ENCODE results near the gene ASPSCR1. TPM values are rescaled to one million over a fixed set of nuclear protein-coding genes. Genes with fewer than 3 reads are reported as not detected.

Gene ASPSCR1
- total RNA-seq, 2 donors from 2014 or later: 19.7 to 62.3 TPM

DNA sequence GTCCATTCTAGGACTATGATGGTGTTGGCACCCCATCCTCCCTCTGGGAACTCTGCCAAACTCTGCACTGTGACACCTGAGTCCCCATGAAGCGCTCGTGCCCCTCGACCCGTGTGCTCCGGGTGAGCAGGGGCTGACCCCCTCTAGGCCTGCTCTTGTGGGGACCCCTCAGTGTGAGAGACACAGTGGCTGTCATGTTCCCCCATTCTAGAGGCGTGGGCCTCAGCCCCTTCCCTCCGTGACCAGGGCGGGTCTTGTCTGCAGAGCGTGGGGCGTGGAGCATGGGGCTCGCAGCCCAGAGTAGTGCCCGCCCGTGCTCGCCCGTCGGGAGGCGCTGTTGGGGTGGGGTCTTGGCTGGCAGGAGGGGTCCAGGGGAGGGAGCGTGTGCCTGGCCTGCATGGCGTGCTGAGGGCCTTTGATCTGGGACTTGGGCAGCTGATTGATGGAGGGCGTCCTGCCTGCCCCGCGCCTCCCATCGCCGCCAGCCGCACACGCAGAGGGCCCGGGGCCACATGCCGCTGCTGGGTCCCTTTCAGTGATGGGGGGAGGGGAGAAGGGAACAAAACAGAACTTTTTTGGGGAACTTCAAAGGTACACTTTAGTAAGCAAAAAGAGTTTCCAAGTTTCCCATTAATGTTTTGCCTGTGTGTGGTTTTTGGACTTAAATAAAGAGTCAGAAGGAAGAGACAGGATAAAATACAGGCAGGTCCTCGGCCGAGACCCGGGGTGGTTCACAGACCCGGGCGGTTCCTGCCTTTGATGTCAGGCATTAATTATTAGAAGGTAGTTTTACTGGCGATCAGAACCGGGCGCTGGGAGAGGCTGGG, 22.8 kb downstream of the ASPSCR1 start:
- H3K36me3 Mint-ChIP-seq: no peaks in the 10 kb centered on the region
- ATAC-seq: no peak

DNA sequence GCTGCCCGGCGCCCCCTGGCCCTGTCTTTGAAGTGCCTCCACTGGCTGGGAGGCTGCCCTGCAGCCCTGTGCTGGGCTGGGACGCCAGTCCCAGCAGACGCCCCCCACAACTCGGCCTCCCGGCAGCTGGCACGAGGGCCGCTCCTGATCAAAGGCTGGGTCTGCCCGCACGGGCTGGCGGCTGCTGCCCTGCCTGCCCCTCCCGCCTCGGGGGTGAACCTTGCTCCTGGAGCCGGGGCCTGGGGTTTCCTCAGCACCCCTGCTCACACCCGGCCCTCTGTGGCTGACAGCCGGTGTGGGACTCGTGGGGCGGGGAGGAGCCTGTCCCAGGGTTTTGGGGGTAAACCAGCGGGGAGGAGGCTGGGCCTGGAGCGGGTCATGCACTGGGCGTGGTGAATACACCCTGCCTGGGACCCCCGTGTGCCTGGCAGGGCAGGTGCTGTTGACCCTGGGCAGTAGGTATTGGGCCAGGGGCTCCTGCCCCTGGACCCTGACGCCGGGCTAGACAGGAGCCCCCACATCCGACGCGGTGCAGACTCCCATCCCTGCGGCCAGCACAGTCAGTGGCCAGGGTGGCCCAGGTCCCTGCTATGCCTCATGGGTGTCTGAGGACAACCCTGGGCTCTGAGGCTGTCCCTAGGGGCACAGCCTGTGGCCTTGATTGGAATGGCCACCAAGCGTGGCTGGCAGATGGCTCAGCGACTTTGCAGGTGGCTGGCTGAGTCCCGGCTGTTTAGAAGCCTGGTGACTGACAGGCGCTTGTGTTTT, 23.6 kb downstream of the ASPSCR1 start:
- H3K9me3 Mint-ChIP-seq: no peaks in the 10 kb centered on the region
- H3K27ac Mint-ChIP-seq: no peak overlapping the region
- H3K36me3 Mint-ChIP-seq: no peaks in the 10 kb centered on the region
- no peak for DNase-seq (ENCODE audit: low spot score in 2 of 2)
- ATAC-seq: no peak

More for the DNA sequence above, 22.8 kb downstream of the ASPSCR1 start:
- DNase-seq (ENCODE audit: low spot score in 2 of 2): no peak
- Mint-ChIP-seq H3K27ac (no peak overlapping the region), H3K9me3 (no peaks in the 10 kb centered on the region)

GRCh38 chr17:82001571-82002056, 24.2 kb downstream of the ASPSCR1 start:
- ATAC-seq (no peak), DNase-seq (ENCODE audit: low spot score in 2 of 2) (no peak)
- Mint-ChIP-seq H3K36me3 (no peaks in the 10 kb centered on the region), H3K27ac (no peak overlapping the region), H3K9me3 (no peaks in the 10 kb centered on the region)

GRCh38 chr17:82003411-82004381, 26.3 kb downstream of the ASPSCR1 start:
- Mint-ChIP-seq H3K27ac (no peak overlapping the region), H3K9me3 (no peaks in the 10 kb centered on the region), H3K36me3 (no peaks in the 10 kb centered on the region)
- ATAC-seq (peak; percentile 35 to 71), DNase-seq (ENCODE audit: low spot score in 2 of 2) (no peak)

DNA sequence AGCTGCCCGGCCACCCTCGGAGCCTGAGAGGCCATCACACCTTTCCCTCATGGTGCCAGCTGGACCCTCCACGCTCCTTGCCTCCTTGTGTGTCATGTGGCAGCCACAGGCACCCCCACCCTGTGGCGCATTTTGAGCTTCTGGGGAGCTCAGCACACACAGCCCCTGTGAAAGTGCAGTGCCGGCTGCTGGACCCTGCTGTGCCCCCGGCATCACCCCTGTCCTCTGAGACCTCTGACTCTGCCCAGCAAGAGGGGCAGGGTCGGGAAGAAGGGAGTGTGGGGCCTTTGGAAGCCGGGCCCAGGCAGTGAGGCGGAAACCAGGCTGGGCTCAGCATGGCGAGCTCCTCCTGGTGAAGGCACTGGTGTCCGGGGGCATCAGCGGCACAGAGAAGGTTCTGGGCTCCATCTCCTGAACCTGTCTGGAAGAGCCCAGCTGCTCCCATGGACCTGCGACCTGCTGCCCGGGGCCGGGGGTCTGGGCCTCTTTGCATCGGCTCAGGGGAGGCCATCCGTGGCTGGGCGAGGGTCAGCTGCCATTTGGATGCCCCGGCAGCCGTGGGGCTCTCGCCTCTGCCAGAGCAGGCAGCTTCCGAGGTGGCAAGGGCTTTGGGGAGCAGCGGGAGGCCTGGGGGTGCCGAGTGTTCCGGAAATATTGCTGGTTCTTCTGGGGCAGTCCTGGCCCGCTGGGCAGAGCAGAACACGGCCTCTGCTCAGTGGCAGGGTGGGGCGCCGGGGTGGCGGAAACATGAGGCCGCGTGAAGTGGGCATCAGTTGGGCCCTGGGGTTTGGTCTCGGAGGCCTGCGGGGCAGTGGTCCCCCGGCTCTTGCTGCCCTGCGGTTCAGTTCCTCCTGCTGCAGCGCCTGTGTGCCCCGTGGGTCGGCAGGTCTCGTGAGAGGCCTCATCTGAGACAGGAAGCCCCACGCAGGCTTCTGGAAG, 27.4 kb downstream of the ASPSCR1 start:
- H3K36me3 Mint-ChIP-seq: no peaks in the 10 kb centered on the region
- no peak overlapping the region for H3K27ac Mint-ChIP-seq
- DNase-seq (ENCODE audit: low spot score in 2 of 2) (no peak), ATAC-seq (no peak)
- no peaks in the 10 kb centered on the region for H3K9me3 Mint-ChIP-seq

- Mint-ChIP-seq H3K27ac (no peak overlapping the region), H3K9me3 (no peaks in the 10 kb centered on the region), H3K36me3 (no peaks in the 10 kb centered on the region)
- no peak for ATAC-seq
- DNase-seq (ENCODE audit: low spot score in 2 of 2): no peak
Measured at GRCh38 chr17:82005701-82006348, 28.4 kb downstream of the ASPSCR1 start.

- Mint-ChIP-seq H3K9me3 (no peaks in the 10 kb centered on the region), H3K36me3 (no peaks in the 10 kb centered on the region), H3K27ac (no peak overlapping the region)
- DNase-seq (ENCODE audit: low spot score in 2 of 2) (no peak), ATAC-seq (no peak)
Measured at GRCh38 chr17:82006468-82007227, 29.2 kb downstream of the ASPSCR1 start.

- H3K27ac Mint-ChIP-seq: no peak overlapping the region
- no peak for DNase-seq (ENCODE audit: low spot score in 2 of 2)
- no peaks in the 10 kb centered on the region for H3K9me3 Mint-ChIP-seq
- ATAC-seq: no peak
- H3K36me3 Mint-ChIP-seq: no peaks in the 10 kb centered on the region
Measured at GRCh38 chr17:82007228-82007494, 29.7 kb downstream of the ASPSCR1 start.

GRCh38 chr17:82007495-82008257, 30.2 kb downstream of the ASPSCR1 start:
- DNase-seq (ENCODE audit: low spot score in 2 of 2) (no peak), ATAC-seq (no peak)
- no peak overlapping the region for H3K27ac Mint-ChIP-seq

GRCh38 chr17:82008258-82008940, 31.0 kb downstream of the ASPSCR1 start:
- DNase-seq (ENCODE audit: low spot score in 2 of 2): no peak
- Mint-ChIP-seq H3K9me3 (no peaks in the 10 kb centered on the region), H3K27ac (no peak overlapping the region), H3K36me3 (no peaks in the 10 kb centered on the region)
- ATAC-seq: no peak

More at GRCh38 chr17:82007495-82008257, 30.2 kb downstream of the ASPSCR1 start:
- Mint-ChIP-seq H3K36me3 (no peaks in the 10 kb centered on the region), H3K9me3 (no peaks in the 10 kb centered on the region)

DNA sequence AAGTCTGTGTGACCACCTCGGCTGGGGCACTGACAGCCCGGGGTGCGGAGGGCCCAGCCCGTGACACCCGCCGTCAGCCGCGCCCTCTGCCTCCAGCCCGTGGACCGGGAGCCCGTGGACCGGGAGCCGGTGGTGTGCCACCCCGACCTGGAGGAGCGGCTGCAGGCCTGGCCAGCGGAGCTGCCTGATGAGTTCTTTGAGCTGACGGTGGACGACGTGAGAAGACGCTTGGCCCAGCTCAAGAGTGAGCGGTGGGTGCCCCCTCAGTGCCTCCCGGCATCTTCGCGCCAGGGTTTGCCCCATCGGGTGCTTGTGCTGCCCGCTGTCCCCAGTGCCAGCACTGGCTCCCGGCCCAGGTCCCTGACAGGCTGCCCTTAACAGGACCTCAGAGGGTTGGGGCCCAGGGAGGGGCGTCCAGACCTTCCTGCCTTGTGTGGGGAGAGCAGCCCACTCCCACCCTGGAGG, 31.5 kb downstream of the ASPSCR1 start:
- ATAC-seq: no peak
- Mint-ChIP-seq H3K9me3 (no peaks in the 10 kb centered on the region), H3K36me3 (no peaks in the 10 kb centered on the region), H3K27ac (no peak overlapping the region)
- no peak for DNase-seq (ENCODE audit: low spot score in 2 of 2)

GRCh38 chr17:82009413-82009812, 32.0 kb downstream of the ASPSCR1 start:
- Mint-ChIP-seq H3K36me3 (no peaks in the 10 kb centered on the region), H3K27ac (no peak overlapping the region), H3K9me3 (no peaks in the 10 kb centered on the region)
- ATAC-seq (no peak), DNase-seq (ENCODE audit: low spot score in 2 of 2) (no peak)

DNA sequence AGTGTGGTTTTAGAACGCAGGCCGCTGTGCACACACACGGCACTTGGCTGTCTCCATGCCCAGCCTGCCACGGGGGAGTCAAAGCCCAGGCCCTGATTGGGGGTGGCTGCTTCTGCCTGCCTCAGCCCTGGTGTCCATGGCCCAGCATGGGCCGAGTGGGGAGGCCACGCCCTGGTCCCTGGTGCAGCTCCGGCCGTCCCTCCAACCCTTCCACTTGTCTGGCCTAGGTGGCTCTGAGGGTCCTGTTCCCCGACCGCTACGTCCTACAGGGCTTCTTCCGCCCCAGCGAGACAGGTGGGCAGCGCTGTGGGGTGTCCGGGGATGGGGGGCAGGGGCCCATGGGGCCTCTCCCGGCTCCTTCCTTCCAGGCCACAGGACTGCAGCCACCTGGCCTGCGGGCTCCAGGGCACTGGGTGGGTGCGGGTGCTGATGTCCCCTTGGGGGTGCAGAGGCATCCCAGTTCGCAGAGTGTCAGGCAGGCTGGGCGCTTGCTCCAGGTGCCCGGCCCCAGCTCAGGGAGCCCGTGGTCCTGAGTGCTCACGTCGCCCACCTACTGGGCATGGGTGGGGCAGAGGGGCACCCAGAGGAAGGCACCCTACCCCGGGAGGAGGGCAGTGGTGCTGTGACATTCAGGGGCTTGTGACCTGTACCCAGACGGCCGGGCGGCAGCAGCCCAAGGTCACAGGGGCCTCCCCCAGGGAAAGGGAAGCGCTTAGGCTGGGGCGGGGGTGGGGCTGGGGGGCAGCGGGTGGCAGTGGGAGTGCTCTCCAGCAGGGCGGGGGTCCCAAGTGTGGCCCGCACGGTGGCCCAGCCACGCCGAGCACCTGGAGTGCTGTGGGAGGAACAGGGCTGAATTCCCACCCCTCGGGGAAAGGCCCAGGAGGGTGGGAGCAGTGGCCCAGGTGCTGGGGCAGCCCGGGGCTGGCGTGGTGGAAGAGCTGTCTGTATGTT, 33.4 kb downstream of the ASPSCR1 start:
- H3K27ac Mint-ChIP-seq: no peak overlapping the region
- no peaks in the 10 kb centered on the region for H3K36me3 Mint-ChIP-seq
- no peaks in the 10 kb centered on the region for H3K9me3 Mint-ChIP-seq
- ATAC-seq (no peak), DNase-seq (ENCODE audit: low spot score in 2 of 2) (no peak)

Data from activated naive CD4-positive, alpha-beta T cell treated with anti-CD3 and anti-CD28 coated beads, Interleukin-2, amount 50 U/mL, for 72 hours (primary cell).